Thyroid gland (tissue), 4 donors: ENCODE data around the gene CASP10. TPM values are rescaled to one million over a fixed set of nuclear protein-coding genes. Genes with fewer than 3 reads are reported as not detected.

Experiments
- DNase-seq, 2 donors: peaks; one replicate each; pipeline ENCODE4 v3.0.0-alpha.2; 2019
- H3K27ac ChIP-seq, 3 donors: fragments of 200-600 bp; sonication (generic); 1 replicate in 2 of 3; 2 replicates in 1 of 3; pipeline ENCODE4 v1.5.1; 2016 to 2019; ENCODE audit warnings: mild to moderate bottlenecking in 1 of 3, moderate library complexity in 1 of 3
- H3K27me3 ChIP-seq: fragments of 200-600 bp; sonication (generic); one replicate; pipeline ENCODE4 v1.5.1; 2019
- H3K36me3 ChIP-seq, 2 donors: fragments of 200-600 bp; sonication (generic); one replicate each; pipeline ENCODE4 v1.5.1; 2016 to 2019
- H3K4me1 ChIP-seq, 2 donors: fragments of 200-600 bp; sonication (generic); one replicate each; pipeline ENCODE4 v1.5.1; 2017 to 2019
- H3K4me3 ChIP-seq, 3 donors: fragments of 200-600 bp; sonication (generic); replicated peaks in 1 of 3; 1 replicate in 2 of 3; 2 replicates in 1 of 3; pipeline ENCODE4 v1.5.1; 2016; ENCODE audit warnings: mild to moderate bottlenecking in 1 of 3
- H3K9me3 ChIP-seq: fragments of 200-600 bp; sonication (generic); one replicate; pipeline ENCODE4 v1.5.1; 2017
- CTCF ChIP-seq, 6 experiments: fragments of 200-600 bp in 3 of 6; fragments of 450-650 bp in 3 of 6; sonication (generic) in 3 of 6; IDR thresholded peaks; one replicate each; pipeline ENCODE4 v1.5.1; 2016 to 2019; ENCODE audit warnings: antibody characterized with exemption in 6 of 6, mild to moderate bottlenecking in 2 of 6, inconsistent platforms in 1 of 6, moderate library complexity in 1 of 6
- POLR2A ChIP-seq, 2 donors: fragments of 450-650 bp; IDR thresholded peaks; one replicate each; pipeline ENCODE4 v1.6.1; 2017; ENCODE audit warnings: antibody characterized with exemption in 2 of 2, mild to moderate bottlenecking in 2 of 2, moderate library complexity in 1 of 2
- WGBS, 2 donors: methylation state at CpG; one replicate each; pipeline ENCODE4 v1.1.5; 2017; 5-methylcytosine and 5-hydroxymethylcytosine counted together
- intact Hi-C: fragments of 100-400 bp; cut with DNase I; formaldehyde crosslinking; loops from one replicate; pipeline ENCODE4 v1.15.1; 2023
- small RNA-seq: library from RNA; depleted of rRNA; stranded (forward); fragments of <200 nt; gene quantifications from one replicate; pipeline ENCODE3, GENCODE V24; 2016
- total RNA-seq, 4 donors: library from RNA; depleted of rRNA; stranded (reverse); fragments of >200 nt; gene quantifications; one replicate each; pipeline ENCODE4 v1.2.3, GENCODE V29; 2016

The CASP10 gene
- total RNA-seq, 4 donors from 2014 or later, result 12.4 to 23.0 (median 20.0) TPM

- Histone ChIP-seq H3K4me1 (no peaks in the 10 kb centered on the region), H3K27ac (no peak overlapping the region), H3K27me3 (no peaks in the 10 kb centered on the region), H3K36me3 (peaks cover 13 to 29% of the 10 kb centered on the region in 2 donors), H3K9me3 (no peaks in the 10 kb centered on the region), H3K4me3 (no peak overlapping the region)
- 88 to 92% methylated on average over 6 of the region's 6 CpGs for WGBS, 2 donors
- no peak for TF ChIP-seq POLR2A (IDR thresholded peaks at IDR 0.05)
- no peak for TF ChIP-seq CTCF (IDR thresholded peaks at IDR 0.05)
- intact Hi-C loops, result no loop called here
- DNase-seq, result no peak
Observed at GRCh38 chr2:201276511-201276910, 93.6 kb downstream of the CASP10 start.

Small RNA genes within 50 kb of the gene (small RNA-seq; reads per million reads assigned to genes)
- not detected for gene AC007283.2
- gene MTND4LP13, result not detected
- not detected for gene RNU7-45P

Other genes with a start within 250 kb of the CASP10 start
- gene ORC2, start 219.5 kb upstream of the CASP10 start, total RNA-seq, result 10 to 100 TPM; 25.2 to 40.3 (median 34.0) TPM
- gene HYCC2, start 111.5 kb upstream of the CASP10 start, total RNA-seq, result 10 to 100 TPM; 19.8 to 32.0 (median 26.0) TPM
- 10 to 100 TPM; 42.4 to 95.2 (median 86.5) TPM for gene NDUFB3, start 111.1 kb upstream of the CASP10 start, total RNA-seq
- gene CFLAR, start 67.0 kb upstream of the CASP10 start, total RNA-seq, result 100 to 1,000 TPM; 157 to 492 (median 249) TPM
- gene CASP8, start 77.4 kb downstream of the CASP10 start, total RNA-seq, result 10 to 100 TPM in 2 of 4 donors, 1 to 10 TPM in 2; 8.7 to 14.1 (median 9.6) TPM
- gene FLACC1, start 174.2 kb downstream of the CASP10 start, total RNA-seq, result 1 to 10 TPM; 2.3 to 5.0 (median 3.4) TPM